Measurements from ENCODE around the gene RRM1. TPM values are rescaled to one million over a fixed set of nuclear protein-coding genes. Genes with fewer than 3 reads are reported as not detected.

Gene RRM1
- total RNA-seq, 1 experiment from 2014 or later = 138 TPM

- Histone ChIP-seq H2BK15ac (ENCODE audit: low read depth, low read length) (no peak overlapping the region), H2BK120ac (ENCODE audit: low read depth, low read length, poor library complexity, severe bottlenecking) (no peak overlapping the region), H3K4me2 (ENCODE audit: insufficient read depth, insufficient read length, low read length) (no peak overlapping the region), H4K20me1 (ENCODE audit: control insufficient read depth, insufficient read depth, insufficient read length) (no peaks in the 10 kb centered on the region), H3K14ac (ENCODE audit: insufficient read depth, low read length) (no peak overlapping the region), H2BK5ac (ENCODE audit: insufficient read length, low read length) (no peak overlapping the region), H2AFZ (ENCODE audit: low read length) (no peak overlapping the region), H3K56ac (ENCODE audit: insufficient read length, low read depth, low read length) (no peak overlapping the region), H4K8ac (replicated peaks; ENCODE audit: insufficient read length, low read depth, low read length) (no peak overlapping the region), H3K27me3 (ENCODE audit: insufficient read depth, low read length) (no peaks in the 10 kb centered on the region), H3K23ac (ENCODE audit: insufficient read length, low read depth, low read length) (no peak overlapping the region), H2BK20ac (ENCODE audit: low read depth, low read length, poor library complexity, severe bottlenecking) (no peak overlapping the region), H3K27ac (ENCODE audit: insufficient read length, low read depth, low read length) (no peak overlapping the region), H3K4me1 (ENCODE audit: insufficient read depth, low read length) (no peaks in the 10 kb centered on the region), H3K4ac (ENCODE audit: low read depth, low read length) (no peak overlapping the region), H3K79me2 (ENCODE audit: insufficient read depth, low read length) (no peaks in the 10 kb centered on the region), H4K5ac (ENCODE audit: insufficient read length, low read depth, low read length) (no peak overlapping the region), H3K9me3 (ENCODE audit: control insufficient read depth, low read depth, low read length) (no peaks in the 10 kb centered on the region), H3K79me1 (ENCODE audit: insufficient read depth, low read depth, low read length, poor library complexity, severe bottlenecking) (no peaks in the 10 kb centered on the region), H3K18ac (ENCODE audit: insufficient read length, low read depth, low read length) (no peak overlapping the region), H3K23me2 (ENCODE audit: insufficient read length, low read depth, low read length, poor library complexity, severe bottlenecking) (no peaks in the 10 kb centered on the region), H2AK5ac (ENCODE audit: insufficient read length, low read length) (no peak overlapping the region), H4K91ac (ENCODE audit: insufficient read length, low read depth, low read length) (no peak overlapping the region), H2BK12ac (ENCODE audit: insufficient read length, low read depth, low read length) (no peak overlapping the region), H3K9ac (ENCODE audit: extremely low read depth, insufficient read length, low read length) (no peak overlapping the region), H3T11ph (ENCODE audit: low read length) (no peak overlapping the region)
- H3K4me1 Mint-ChIP-seq = no peaks in the 10 kb centered on the region; a peak in 1 of 4 replicates
- H3K4me3 Mint-ChIP-seq = no peak overlapping the region
- H3K27ac Mint-ChIP-seq = no peak overlapping the region
- H3K27me3 Mint-ChIP-seq (ENCODE audit: low read depth) = no peaks in the 10 kb centered on the region
- no peak for DNase-seq
- H3K9me3 Mint-ChIP-seq = peaks cover 6 to 14% of the 10 kb centered on the region in 2 experiments; a peak in 3 of 5 replicates
- TF ChIP-seq CTCF (conservative IDR thresholded peaks at IDR 0.05) = no peak
- H3K36me3 Mint-ChIP-seq (ENCODE audit: insufficient read depth in 1 of 3, low read depth in 3 of 3) = peaks cover 37 to 74% (median 62%) of the 10 kb centered on the region in 3 experiments
These were observed 40.2 kb downstream of the RRM1 start for GRCh38 chr11:4134806-4135205.
